GM12801 (cell line): ENCODE measurements around the gene SPIB.

Experiments used
- TF ChIP-seq, protein P1 (sequence below): IDR thresholded peaks from one replicate; pipeline ENCODE4 v1.5.1; 2011; ENCODE audit warnings: control low read depth; ENCODE audit not compliant: insufficient read length; ENCODE audit errors: extremely low read depth

Gene SPIB

DNA sequence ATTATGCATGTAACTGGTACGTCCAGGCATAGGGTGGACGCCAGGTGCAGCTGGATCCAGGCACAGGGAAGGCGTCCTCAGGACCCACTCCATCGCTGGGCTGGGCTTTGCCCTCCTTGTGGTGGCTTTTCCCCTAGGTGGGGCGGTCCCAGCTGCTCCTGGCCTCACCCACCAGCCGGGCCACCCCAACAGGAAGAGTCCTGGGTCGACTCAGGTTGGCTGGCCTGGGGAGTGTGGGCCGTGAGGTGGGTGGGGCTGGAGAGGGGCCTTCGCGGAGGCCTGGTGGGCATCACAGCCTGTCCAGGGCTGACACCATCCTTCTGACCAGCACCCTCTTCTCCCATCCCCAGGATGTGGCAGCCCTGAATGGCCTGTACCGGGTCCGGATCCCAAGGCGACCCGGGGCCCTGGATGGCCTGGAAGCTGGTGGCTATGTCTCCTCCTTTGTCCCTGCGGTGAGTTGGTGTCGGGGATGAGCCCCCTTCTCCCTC lies 61.1 kb downstream of the SPIB start:
- TF ChIP-seq, protein P1, sequence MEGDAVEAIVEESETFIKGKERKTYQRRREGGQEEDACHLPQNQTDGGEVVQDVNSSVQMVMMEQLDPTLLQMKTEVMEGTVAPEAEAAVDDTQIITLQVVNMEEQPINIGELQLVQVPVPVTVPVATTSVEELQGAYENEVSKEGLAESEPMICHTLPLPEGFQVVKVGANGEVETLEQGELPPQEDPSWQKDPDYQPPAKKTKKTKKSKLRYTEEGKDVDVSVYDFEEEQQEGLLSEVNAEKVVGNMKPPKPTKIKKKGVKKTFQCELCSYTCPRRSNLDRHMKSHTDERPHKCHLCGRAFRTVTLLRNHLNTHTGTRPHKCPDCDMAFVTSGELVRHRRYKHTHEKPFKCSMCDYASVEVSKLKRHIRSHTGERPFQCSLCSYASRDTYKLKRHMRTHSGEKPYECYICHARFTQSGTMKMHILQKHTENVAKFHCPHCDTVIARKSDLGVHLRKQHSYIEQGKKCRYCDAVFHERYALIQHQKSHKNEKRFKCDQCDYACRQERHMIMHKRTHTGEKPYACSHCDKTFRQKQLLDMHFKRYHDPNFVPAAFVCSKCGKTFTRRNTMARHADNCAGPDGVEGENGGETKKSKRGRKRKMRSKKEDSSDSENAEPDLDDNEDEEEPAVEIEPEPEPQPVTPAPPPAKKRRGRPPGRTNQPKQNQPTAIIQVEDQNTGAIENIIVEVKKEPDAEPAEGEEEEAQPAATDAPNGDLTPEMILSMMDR: no peak

DNA sequence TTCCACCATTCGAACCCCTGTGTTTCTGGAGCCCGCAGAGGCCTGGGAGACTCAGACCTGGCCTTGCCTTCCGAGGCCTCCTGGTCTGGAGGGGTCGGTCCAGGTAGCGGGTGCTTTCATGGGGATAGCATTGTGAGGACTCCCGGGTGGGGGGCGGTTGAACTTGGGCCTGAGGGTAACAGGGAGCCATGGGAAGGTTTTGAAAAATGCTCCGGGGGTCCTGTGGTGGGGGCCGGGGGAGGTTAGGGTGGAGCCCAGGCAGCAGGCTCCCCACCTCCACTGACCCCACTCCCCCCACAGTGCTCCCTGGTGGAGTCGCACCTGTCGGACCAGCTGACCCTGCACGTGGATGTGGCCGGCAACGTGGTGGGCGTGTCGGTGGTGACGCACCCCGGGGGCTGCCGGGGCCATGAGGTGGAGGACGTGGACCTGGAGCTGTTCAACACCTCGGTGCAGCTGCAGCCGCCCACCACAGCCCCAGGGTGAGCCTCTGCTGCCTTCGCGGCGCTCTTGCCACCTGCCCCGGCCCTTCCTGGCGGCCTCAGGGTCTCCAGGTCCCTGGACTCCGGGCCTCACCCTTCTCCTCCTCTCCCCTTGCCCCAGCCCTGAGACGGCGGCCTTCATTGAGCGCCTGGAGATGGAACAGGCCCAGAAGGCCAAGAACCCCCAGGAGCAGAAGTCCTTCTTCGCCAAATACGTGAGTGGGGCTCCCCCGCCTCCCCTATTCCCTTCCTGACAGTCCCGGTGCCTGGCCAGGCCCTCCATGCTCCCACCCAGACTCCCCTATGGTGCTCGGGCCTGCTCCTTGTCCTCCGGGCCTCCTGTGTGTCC lies 61.8 kb downstream of the SPIB start:
- TF ChIP-seq, protein P1: no peak
